Measurements from ENCODE around the gene TNS1. TPM values are rescaled to one million over a fixed set of nuclear protein-coding genes. Genes with fewer than 3 reads are reported as not detected.

Gene TNS1
- polyA plus RNA-seq, 1 donor: 111 TPM

Other genes with a start within 250 kb of the TNS1 start
- gene RUFY4, start 66.3 kb upstream of the TNS1 start, polyA plus RNA-seq (ENCODE audit: insufficient read length): 0.16 TPM
- gene CXCR2, start 123.0 kb upstream of the TNS1 start, polyA plus RNA-seq (ENCODE audit: insufficient read length): 0.18 TPM
- not detected for gene CXCR1, start 164.0 kb upstream of the TNS1 start, polyA plus RNA-seq (ENCODE audit: insufficient read length)
- 205 TPM for gene ARPC2, start 214.2 kb upstream of the TNS1 start, polyA plus RNA-seq (ENCODE audit: insufficient read length)

Measured in forelimb muscle (tissue), 1 donor.